Right lobe of liver (tissue), 6 donors: Measurements from ENCODE around the gene PEAR1. TPM values are rescaled to one million over a fixed set of nuclear protein-coding genes. Genes with fewer than 3 reads are reported as not detected.

Experiments used
- ATAC-seq, 4 donors: fragments of 200-7000 bp; cut with Tn5 transposase; one replicate each; pipeline ENCODE4 v1.9.1; 2020; ENCODE audit warnings: mild to moderate bottlenecking in 4 of 4, moderate library complexity in 4 of 4
- DNase-seq, 3 donors: peaks; one replicate each; pipeline ENCODE4 v3.0.0-alpha.2; 2020
- H3K27ac ChIP-seq, 3 donors: fragments of 200-600 bp; one replicate each; pipeline ENCODE4 v1.8.0; 2022
- H3K27me3 ChIP-seq, 2 donors: fragments of 200-600 bp; one replicate each; pipeline ENCODE4 v1.8.0; 2022
- H3K36me3 ChIP-seq, 4 donors: fragments of 200-600 bp; sonication (generic) in 1 of 4; one replicate each; pipeline versions ENCODE4 v1.5.1 to v1.8.0; 2017 to 2022; ENCODE audit warnings: control low read depth in 1 of 4
- H3K4me1 ChIP-seq, 4 donors: fragments of 200-600 bp; sonication (generic) in 1 of 4; one replicate each; pipeline versions ENCODE4 v1.5.1 to v1.8.0; 2017 to 2022; ENCODE audit warnings: control low read depth in 1 of 4
- H3K4me3 ChIP-seq, 3 donors: fragments of 200-600 bp; one replicate each; pipeline ENCODE4 v1.8.0; 2022
- H3K9me3 ChIP-seq, 4 donors: fragments of 200-600 bp; sonication (generic) in 1 of 4; one replicate each; pipeline versions ENCODE4 v1.5.1 to v1.8.0; 2017 to 2022; ENCODE audit warnings: control low read depth in 1 of 4
- CTCF ChIP-seq, 4 donors: fragments of 200-600 bp in 3 of 4; fragments of 450-650 bp in 1 of 4; IDR thresholded peaks; one replicate each; pipeline versions ENCODE4 v1.5.1 to v1.8.0; 2016 to 2022; ENCODE audit warnings: antibody characterized with exemption in 4 of 4, mild to moderate bottlenecking in 2 of 4
- POLR2A ChIP-seq: fragments of 450-650 bp; IDR thresholded peaks from one replicate; pipeline ENCODE4 v1.6.1; 2017; ENCODE audit warnings: antibody characterized with exemption, mild to moderate bottlenecking
- WGBS: methylation state at CpG from one replicate; pipeline ENCODE4 v1.1.6; 2018; ENCODE audit warnings: low coverage, low lambda C conversion rate; ENCODE audit not compliant: insufficient coverage; ENCODE audit errors: missing lambda C conversion rate; 5-methylcytosine and 5-hydroxymethylcytosine counted together
- intact Hi-C, 2 donors: fragments of 100-400 bp; cut with DNase I; formaldehyde crosslinking; loops; one replicate each; pipeline versions ENCODE4 v1.11.2 to v1.14.1; 2022
- total RNA-seq, 6 experiments: library from RNA; depleted of rRNA in 2 of 6; stranded (reverse); fragments of >200 nt in 2 of 6; fragmentation: NEBNext Ultra II Directional in 3 of 6; extraction: Animal tissue kit (Norgen Biotek cat#: 25700) in 3 of 6; gene quantifications; one replicate each; pipeline versions ENCODE4 v1.1.0 to v1.2.4, GENCODE V29; 2016 to 2023
- donor health status: DM: no; HTN: yes; CAD: no.
- donor health status: DM: no; HTN: no; CAD: no.
- donor health status: DM: no; HTN: no; CAD: no.
- donor health status: DM: no; HTN: yes; CAD: no.
- donor health status: DM: no; HTN: yes; CAD: no.

Gene PEAR1
- total RNA-seq, 6 experiments from 2014 or later: 2.2 to 9.8 (median 3.6) TPM

GRCh38 chr1:156864796-156865195 is 28.7 kb upstream of the PEAR1 start:
- no CpG with 5 or more reads among the region's 4 CpGs for WGBS
- ATAC-seq (no peak), DNase-seq (no peak)
- no peaks in the 10 kb centered on the region for H3K9me3 ChIP-seq
- peaks cover 0 to 13% (median 0%) of the 10 kb centered on the region in 4 donors for H3K4me1 ChIP-seq
- no peak overlapping the region for H3K27ac ChIP-seq
- no peaks in the 10 kb centered on the region for H3K36me3 ChIP-seq
- intact Hi-C loops: no loop called here
- no peak overlapping the region for H3K4me3 ChIP-seq
- no peak for TF ChIP-seq POLR2A
- no peak for TF ChIP-seq CTCF (IDR thresholded peaks at IDR 0.05)
- H3K27me3 ChIP-seq: peaks cover 4 to 6% of the 10 kb centered on the region in 2 donors

- 68% methylated on average over 4 of the region's 9 CpGs for WGBS
- Histone ChIP-seq H3K4me1 (peaks cover 0 to 9% (median 0%) of the 10 kb centered on the region in 4 donors), H3K27ac (no peak overlapping the region), H3K27me3 (peaks cover 4 to 5% of the 10 kb centered on the region in 2 donors), H3K36me3 (no peaks in the 10 kb centered on the region), H3K9me3 (no peaks in the 10 kb centered on the region), H3K4me3 (no peak overlapping the region)
- TF ChIP-seq CTCF (IDR thresholded peaks at IDR 0.05): no peak
- no peak for TF ChIP-seq POLR2A
- intact Hi-C loops: no loop called here
- DNase-seq (no peak), ATAC-seq (no peak)
These were observed 28.3 kb upstream of the PEAR1 start for GRCh38 chr1:156865258-156865657.

DNA sequence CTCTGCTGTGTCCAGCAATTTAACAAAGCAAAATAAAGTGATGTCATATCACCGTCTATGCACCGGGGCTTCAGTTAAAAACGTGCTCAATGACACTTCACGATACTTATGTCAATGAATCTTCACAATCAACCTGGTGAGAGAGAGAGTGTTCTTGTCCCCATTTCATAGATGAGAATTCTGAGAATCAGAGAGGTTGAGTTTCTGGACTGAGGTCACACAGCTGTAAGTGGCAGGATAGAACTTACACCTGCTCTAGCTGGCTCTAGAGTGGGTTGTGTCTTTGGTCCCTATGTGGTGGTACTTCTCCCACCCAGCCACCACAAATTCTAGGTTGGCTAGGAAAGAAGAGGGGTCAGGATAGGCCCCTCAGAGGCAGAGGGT is 27.7 kb upstream of the PEAR1 start:
- H3K4me3 ChIP-seq: no peak overlapping the region
- no peak for TF ChIP-seq CTCF (IDR thresholded peaks at IDR 0.05)
- TF ChIP-seq POLR2A: no peak

GRCh38 chr1:156866249-156866909 is 27.1 kb upstream of the PEAR1 start:
- no peak for TF ChIP-seq POLR2A
- TF ChIP-seq CTCF (IDR thresholded peaks at IDR 0.05): no peak
- DNase-seq (no peak), ATAC-seq (no peak)
- H3K9me3 ChIP-seq: no peaks in the 10 kb centered on the region
- no peak overlapping the region for H3K4me3 ChIP-seq
- peaks cover 0 to under 1% of the 10 kb centered on the region in 2 donors for H3K27me3 ChIP-seq
- no peaks in the 10 kb centered on the region for H3K36me3 ChIP-seq
- H3K4me1 ChIP-seq: no peaks in the 10 kb centered on the region
- H3K27ac ChIP-seq: no peak overlapping the region
- 80% methylated on average over 3 of the region's 12 CpGs for WGBS
- intact Hi-C loops: no loop called here

More for the DNA sequence above, 27.7 kb upstream of the PEAR1 start:
- DNase-seq (no peak), ATAC-seq (no peak)
- Histone ChIP-seq H3K27ac (no peak overlapping the region), H3K9me3 (no peaks in the 10 kb centered on the region), H3K4me1 (peaks cover 0 to 3% (median 0%) of the 10 kb centered on the region in 4 donors), H3K27me3 (peaks cover 3 to 4% of the 10 kb centered on the region in 2 donors), H3K36me3 (no peaks in the 10 kb centered on the region)
- intact Hi-C loops: no loop called here
- 46% methylated on average over 3 of the region's 4 CpGs for WGBS
